Osteocyte (in vitro differentiated cells): Measurements from ENCODE around the gene UBAC2. TPM values are rescaled to one million over a fixed set of nuclear protein-coding genes. Genes with fewer than 3 reads are reported as not detected.

Source experiments
- DNase-seq: peaks from one replicate; pipeline ENCODE4 v3.0.0; 2021; ENCODE audit warnings: mixed read lengths; ENCODE audit not compliant: unreplicated experiment; ENCODE audit errors: extremely low spot score
- H3K27ac Mint-ChIP-seq: one replicate; pipeline ENCODE4 v1.8.0; 2021; ENCODE audit warnings: mild to moderate bottlenecking, mixed read lengths; ENCODE audit not compliant: unreplicated experiment
- H3K27me3 Mint-ChIP-seq: one replicate; pipeline ENCODE4 v1.8.0; 2021; ENCODE audit warnings: mixed read lengths; ENCODE audit not compliant: unreplicated experiment
- H3K36me3 Mint-ChIP-seq: one replicate; pipeline ENCODE4 v1.8.0; 2021; ENCODE audit warnings: mixed read lengths; ENCODE audit not compliant: unreplicated experiment
- H3K4me1 Mint-ChIP-seq: one replicate; pipeline ENCODE4 v1.8.0; 2021; ENCODE audit warnings: mixed read lengths; ENCODE audit not compliant: unreplicated experiment
- H3K4me3 Mint-ChIP-seq: one replicate; pipeline ENCODE4 v1.8.0; 2021; ENCODE audit warnings: mild to moderate bottlenecking, moderate library complexity, mixed read lengths; ENCODE audit not compliant: unreplicated experiment
- H3K9me3 Mint-ChIP-seq: one replicate; pipeline ENCODE4 v1.8.0; 2021; ENCODE audit warnings: mixed read lengths; ENCODE audit not compliant: unreplicated experiment
- total RNA-seq: library from RNA; stranded (reverse); gene quantifications from 2 replicates; pipeline ENCODE4 v1.2.1, GENCODE V29; 2021
- TF ChIP-seq, protein P1 (sequence below): fragments of 200-600 bp; sonication (generic); IDR thresholded peaks from 2 replicates; pipeline ENCODE4 v1.5.0; 2021; ENCODE audit warnings: antibody characterized with exemption, mild to moderate bottlenecking, moderate library complexity

The UBAC2 gene
- total RNA-seq, 1 donor from 2014 or later = 64.0 TPM

DNA sequence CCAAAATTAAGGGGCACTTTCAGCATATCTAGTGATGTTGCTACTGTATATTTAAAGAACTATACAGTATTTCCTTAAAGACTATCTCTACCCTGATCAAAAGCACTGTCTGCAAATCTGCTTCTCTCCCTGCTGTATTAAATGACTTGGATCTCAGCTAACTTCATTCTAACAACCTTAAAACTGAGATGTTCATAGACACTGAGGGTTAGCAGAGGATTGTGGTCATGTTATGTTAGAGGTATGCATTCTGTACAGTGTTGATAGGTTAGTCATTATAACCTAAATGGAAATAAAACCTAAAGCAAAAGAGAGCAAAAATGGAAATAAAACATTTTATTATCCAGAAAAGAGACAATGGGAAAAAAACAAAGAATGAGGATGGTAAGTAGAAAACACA lies 96.7 kb downstream of the UBAC2 start:
- no peaks in the 10 kb centered on the region for H3K27me3 Mint-ChIP-seq
- H3K9me3 Mint-ChIP-seq = no peaks in the 10 kb centered on the region
- peaks cover 4% of the 10 kb centered on the region for H3K36me3 Mint-ChIP-seq
- no peak overlapping the region for H3K4me3 Mint-ChIP-seq
- peaks cover 11% of the 10 kb centered on the region for H3K4me1 Mint-ChIP-seq
- DNase-seq = no peak
- TF ChIP-seq, protein P1, sequence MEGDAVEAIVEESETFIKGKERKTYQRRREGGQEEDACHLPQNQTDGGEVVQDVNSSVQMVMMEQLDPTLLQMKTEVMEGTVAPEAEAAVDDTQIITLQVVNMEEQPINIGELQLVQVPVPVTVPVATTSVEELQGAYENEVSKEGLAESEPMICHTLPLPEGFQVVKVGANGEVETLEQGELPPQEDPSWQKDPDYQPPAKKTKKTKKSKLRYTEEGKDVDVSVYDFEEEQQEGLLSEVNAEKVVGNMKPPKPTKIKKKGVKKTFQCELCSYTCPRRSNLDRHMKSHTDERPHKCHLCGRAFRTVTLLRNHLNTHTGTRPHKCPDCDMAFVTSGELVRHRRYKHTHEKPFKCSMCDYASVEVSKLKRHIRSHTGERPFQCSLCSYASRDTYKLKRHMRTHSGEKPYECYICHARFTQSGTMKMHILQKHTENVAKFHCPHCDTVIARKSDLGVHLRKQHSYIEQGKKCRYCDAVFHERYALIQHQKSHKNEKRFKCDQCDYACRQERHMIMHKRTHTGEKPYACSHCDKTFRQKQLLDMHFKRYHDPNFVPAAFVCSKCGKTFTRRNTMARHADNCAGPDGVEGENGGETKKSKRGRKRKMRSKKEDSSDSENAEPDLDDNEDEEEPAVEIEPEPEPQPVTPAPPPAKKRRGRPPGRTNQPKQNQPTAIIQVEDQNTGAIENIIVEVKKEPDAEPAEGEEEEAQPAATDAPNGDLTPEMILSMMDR = no peak
- H3K27ac Mint-ChIP-seq = no peak overlapping the region

DNA sequence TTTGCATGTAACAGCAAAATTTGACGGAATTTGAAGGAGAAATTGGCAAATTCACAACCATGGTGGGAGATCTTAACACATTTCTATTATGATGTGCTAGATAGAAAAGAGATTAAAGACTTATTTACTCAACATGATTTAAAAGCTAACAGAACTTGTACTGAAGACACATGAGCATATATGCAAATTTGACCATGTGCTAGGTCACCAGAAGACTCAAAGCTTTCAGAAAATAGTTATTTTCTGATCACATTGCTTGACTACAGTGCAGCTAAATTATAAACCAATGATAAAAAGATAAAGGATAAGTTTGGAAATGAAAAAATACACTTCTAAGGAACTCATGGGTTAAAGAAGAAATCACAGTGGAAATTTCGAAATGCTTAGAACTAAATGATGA lies 97.4 kb downstream of the UBAC2 start:
- DNase-seq = no peak
- Mint-ChIP-seq H3K36me3 (peaks cover 4% of the 10 kb centered on the region), H3K27me3 (no peaks in the 10 kb centered on the region), H3K4me3 (no peak overlapping the region), H3K27ac (no peak overlapping the region), H3K9me3 (no peaks in the 10 kb centered on the region), H3K4me1 (peaks cover 11% of the 10 kb centered on the region)
- TF ChIP-seq, protein P1 = no peak

DNA sequence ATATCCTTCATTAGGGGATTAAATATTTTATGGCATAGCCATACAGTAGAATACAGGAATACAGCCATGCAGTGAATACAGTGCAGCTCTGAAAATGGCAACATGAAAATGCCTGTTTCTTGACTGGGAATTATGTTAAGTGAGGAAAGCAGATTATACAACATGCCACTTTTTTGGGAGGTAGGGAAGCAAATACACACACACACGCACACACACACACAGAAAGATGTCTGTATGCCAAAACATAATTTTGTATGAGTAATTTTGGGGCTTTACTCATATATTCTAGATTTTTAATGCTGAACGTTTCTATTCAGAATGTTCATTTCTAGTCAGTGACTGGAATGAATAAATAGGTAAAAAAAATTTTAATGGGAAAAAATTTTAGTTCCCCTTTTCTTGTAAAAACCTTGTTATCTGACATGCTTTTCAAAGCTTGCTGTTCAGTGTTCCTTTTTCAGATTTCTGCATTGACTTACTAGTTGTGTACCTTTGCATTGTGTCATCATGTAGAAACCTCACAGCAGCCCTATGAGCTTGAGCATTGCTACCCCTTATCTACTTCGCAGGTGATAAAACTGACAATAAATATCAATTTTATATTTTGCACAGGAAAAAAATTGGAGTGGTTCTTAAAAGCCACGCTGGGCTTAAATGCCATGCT lies 98.7 kb downstream of the UBAC2 start:
- no peak for DNase-seq
- Mint-ChIP-seq H3K9me3 (no peaks in the 10 kb centered on the region), H3K36me3 (peaks cover 6% of the 10 kb centered on the region), H3K4me1 (peaks cover 11% of the 10 kb centered on the region), H3K27ac (no peak overlapping the region), H3K4me3 (no peak overlapping the region), H3K27me3 (no peaks in the 10 kb centered on the region)
- TF ChIP-seq, protein P1 = no peak

DNA sequence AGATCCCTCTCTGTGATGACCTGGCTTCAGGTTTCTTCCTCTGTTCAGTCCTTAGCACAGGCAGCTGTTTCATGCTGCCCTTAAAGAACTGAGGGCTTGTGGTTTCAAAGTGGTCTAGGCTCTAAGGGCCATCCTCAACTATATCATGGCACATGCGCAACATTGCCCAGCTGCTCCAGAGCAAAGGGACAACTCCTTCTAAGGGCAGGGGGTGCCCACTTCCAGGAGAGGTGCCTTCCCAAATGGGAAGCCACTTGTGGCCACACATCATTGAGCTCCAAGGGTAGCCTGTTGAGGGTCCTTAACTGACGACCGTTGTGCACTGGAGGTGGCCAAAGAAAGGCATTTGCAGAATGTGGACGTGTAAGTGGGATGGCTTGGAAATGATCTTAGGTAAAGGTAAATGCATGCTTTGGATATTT lies 99.3 kb downstream of the UBAC2 start:
- TF ChIP-seq, protein P1 = no peak
- no peaks in the 10 kb centered on the region for H3K27me3 Mint-ChIP-seq
- no peak for DNase-seq
- H3K36me3 Mint-ChIP-seq = peaks cover 6% of the 10 kb centered on the region
- H3K27ac Mint-ChIP-seq = no peak overlapping the region
- H3K9me3 Mint-ChIP-seq = no peaks in the 10 kb centered on the region
- H3K4me3 Mint-ChIP-seq = no peak overlapping the region
- H3K4me1 Mint-ChIP-seq = peaks cover 11% of the 10 kb centered on the region

DNA sequence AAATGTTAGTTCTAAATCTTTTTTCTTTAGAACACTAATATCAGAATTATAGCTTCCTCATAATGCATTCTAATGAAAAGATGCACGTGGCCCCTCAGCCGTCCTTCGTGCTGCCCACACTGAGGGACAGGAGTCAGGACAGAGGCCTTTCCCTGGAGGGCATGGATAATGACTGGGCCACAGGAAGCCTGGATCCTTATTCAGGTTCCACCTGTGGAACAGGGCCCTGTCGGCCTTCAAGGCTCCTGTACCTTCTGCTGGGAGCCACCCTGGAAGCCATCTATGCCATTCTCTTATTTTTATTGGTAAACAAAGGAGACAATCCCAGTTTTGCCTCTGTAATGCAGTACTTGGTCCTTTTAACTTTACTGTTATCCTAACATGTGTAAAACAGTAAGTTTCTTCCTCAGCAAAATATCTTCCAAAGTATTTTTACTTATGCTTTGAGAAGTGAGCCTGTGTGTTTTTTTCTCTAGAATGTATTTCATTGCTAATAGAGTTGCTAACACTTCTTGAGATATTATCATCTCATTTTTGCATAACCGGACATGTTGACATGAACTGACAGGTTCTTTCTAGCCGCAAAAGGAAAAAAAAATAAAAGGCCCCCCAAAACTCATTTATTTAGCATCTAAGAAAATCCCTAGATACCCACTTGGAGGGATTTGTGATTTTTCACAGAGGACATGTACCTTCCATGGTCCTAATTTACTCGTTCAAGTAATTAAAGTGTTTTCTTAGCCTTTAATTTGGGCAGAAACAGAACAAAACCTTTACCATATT lies 100.6 kb downstream of the UBAC2 start:
- Mint-ChIP-seq H3K9me3 (no peaks in the 10 kb centered on the region), H3K27ac (no peak overlapping the region), H3K27me3 (no peaks in the 10 kb centered on the region), H3K4me3 (no peak overlapping the region), H3K4me1 (peaks cover 7% of the 10 kb centered on the region), H3K36me3 (peaks cover 4% of the 10 kb centered on the region)
- TF ChIP-seq, protein P1 = no peak
- DNase-seq = no peak
